Endothelial cell of umbilical vein (primary cell): Measurements from ENCODE around the gene STAP1.

Experiments
- EZH2 ChIP-seq: IDR thresholded peaks from 2 replicates; pipeline ENCODE4 v1.6.1; 2012; ENCODE audit warnings: borderline replicate concordance, low read depth, mild to moderate bottlenecking, moderate library complexity, low read length, inconsistent platforms; ENCODE audit not compliant: severe bottlenecking
- FOS ChIP-seq: IDR thresholded peaks from 2 replicates; pipeline ENCODE4 v1.6.1; 2011; ENCODE audit warnings: mild to moderate bottlenecking, low read length, moderate library complexity, borderline replicate concordance; ENCODE audit not compliant: insufficient read depth
- GATA2 ChIP-seq: IDR thresholded peaks from 2 replicates; pipeline ENCODE4 v1.7.0; 2011; ENCODE audit warnings: low read depth, mild to moderate bottlenecking, moderate library complexity, mixed read lengths, low read length; ENCODE audit not compliant: insufficient read length, insufficient read depth
- JUN ChIP-seq: IDR thresholded peaks from 2 replicates; pipeline ENCODE4 v1.6.1; 2011; ENCODE audit warnings: borderline replicate concordance, low read depth; ENCODE audit not compliant: insufficient read length, insufficient read depth
- MAX ChIP-seq: IDR thresholded peaks from 2 replicates; pipeline ENCODE4 v1.6.1; 2011; ENCODE audit not compliant: insufficient read depth, insufficient read length
- POLR2A ChIP-seq: IDR thresholded peaks from 2 replicates; pipeline ENCODE4 v1.6.1; 2012; ENCODE audit warnings: low read depth, mild to moderate bottlenecking, control low read depth, low read length
- POLR2AphosphoS5 ChIP-seq: IDR thresholded peaks from 2 replicates; pipeline ENCODE4 v1.6.1; 2012; ENCODE audit warnings: low read depth, mild to moderate bottlenecking, control low read depth, low read length, moderate library complexity; ENCODE audit not compliant: insufficient read depth
- TF ChIP-seq, protein P1 (sequence below), 2 donors: IDR thresholded peaks; 1 replicate in 1 of 2; 2 replicates in 1 of 2; pipeline ENCODE4 v1.5.1; 2011; ENCODE audit warnings: low read length in 2 of 2, mild to moderate bottlenecking in 2 of 2, moderate library complexity in 2 of 2, control low read depth in 1 of 2, inconsistent platforms in 1 of 2, low read depth in 1 of 2; ENCODE audit not compliant: insufficient read depth in 1 of 2; ENCODE audit errors: extremely low read depth in 1 of 2

DNA sequence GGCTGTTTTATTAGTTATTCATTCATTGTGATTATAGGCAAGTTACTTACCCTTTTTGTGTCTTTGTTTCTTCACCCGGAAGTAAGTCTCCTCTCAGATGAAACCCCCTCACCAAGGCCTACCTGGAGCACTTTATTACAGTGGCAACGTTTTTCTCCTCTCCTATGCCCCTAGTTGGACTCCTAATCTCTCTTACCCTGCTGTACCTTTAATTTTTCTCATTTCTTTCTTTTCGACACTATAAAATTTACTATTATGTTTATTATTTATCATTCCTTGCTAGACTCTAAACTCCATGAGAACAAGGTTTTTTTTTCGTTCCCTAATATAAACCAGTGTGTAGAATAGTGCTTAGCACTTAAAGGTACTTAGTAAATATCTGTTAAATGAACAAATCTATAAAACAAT lies 17.5 kb downstream of the STAP1 start:
- no peak for TF ChIP-seq POLR2A
- TF ChIP-seq, protein P1, sequence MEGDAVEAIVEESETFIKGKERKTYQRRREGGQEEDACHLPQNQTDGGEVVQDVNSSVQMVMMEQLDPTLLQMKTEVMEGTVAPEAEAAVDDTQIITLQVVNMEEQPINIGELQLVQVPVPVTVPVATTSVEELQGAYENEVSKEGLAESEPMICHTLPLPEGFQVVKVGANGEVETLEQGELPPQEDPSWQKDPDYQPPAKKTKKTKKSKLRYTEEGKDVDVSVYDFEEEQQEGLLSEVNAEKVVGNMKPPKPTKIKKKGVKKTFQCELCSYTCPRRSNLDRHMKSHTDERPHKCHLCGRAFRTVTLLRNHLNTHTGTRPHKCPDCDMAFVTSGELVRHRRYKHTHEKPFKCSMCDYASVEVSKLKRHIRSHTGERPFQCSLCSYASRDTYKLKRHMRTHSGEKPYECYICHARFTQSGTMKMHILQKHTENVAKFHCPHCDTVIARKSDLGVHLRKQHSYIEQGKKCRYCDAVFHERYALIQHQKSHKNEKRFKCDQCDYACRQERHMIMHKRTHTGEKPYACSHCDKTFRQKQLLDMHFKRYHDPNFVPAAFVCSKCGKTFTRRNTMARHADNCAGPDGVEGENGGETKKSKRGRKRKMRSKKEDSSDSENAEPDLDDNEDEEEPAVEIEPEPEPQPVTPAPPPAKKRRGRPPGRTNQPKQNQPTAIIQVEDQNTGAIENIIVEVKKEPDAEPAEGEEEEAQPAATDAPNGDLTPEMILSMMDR (IDR thresholded peaks at IDR 0.05; ENCODE audit: extremely low read depth in 1 of 2, insufficient read depth in 1 of 2, low read depth in 1 of 2, low read length in 2 of 2), result no peak
- TF ChIP-seq JUN, result no peak
- TF ChIP-seq EZH2, result no peak
- TF ChIP-seq MAX, result no peak
- TF ChIP-seq POLR2AphosphoS5, result no peak
- TF ChIP-seq GATA2, result no peak
- no peak for TF ChIP-seq FOS
